B cell (primary cell): ENCODE data around the gene IRX5.

Experiments
- CTCF ChIP-seq: fragments of 200-600 bp; IDR thresholded peaks from one replicate; pipeline ENCODE4 v1.8.0; 2022; ENCODE audit warnings: antibody characterized with exemption, mild to moderate bottlenecking
- EZH2 ChIP-seq: IDR thresholded peaks from 2 replicates; pipeline ENCODE4 v1.6.1; 2012; ENCODE audit warnings: borderline replicate concordance, low read depth, mild to moderate bottlenecking, moderate library complexity, low read length; ENCODE audit not compliant: insufficient read depth, poor library complexity, severe bottlenecking

- TF ChIP-seq CTCF (no peak), EZH2 (no peak)
Measured at GRCh38 chr16:54936201-54936978, 5.7 kb downstream of the IRX5 start.
